ENCODE data around the gene KRT7.
"Not testable (repeated sequence)": the region's sequence is repeated elsewhere in the genome, so short reads cannot be mapped to it uniquely, and the experiment has no call there.

KRT7 gene

DNA sequence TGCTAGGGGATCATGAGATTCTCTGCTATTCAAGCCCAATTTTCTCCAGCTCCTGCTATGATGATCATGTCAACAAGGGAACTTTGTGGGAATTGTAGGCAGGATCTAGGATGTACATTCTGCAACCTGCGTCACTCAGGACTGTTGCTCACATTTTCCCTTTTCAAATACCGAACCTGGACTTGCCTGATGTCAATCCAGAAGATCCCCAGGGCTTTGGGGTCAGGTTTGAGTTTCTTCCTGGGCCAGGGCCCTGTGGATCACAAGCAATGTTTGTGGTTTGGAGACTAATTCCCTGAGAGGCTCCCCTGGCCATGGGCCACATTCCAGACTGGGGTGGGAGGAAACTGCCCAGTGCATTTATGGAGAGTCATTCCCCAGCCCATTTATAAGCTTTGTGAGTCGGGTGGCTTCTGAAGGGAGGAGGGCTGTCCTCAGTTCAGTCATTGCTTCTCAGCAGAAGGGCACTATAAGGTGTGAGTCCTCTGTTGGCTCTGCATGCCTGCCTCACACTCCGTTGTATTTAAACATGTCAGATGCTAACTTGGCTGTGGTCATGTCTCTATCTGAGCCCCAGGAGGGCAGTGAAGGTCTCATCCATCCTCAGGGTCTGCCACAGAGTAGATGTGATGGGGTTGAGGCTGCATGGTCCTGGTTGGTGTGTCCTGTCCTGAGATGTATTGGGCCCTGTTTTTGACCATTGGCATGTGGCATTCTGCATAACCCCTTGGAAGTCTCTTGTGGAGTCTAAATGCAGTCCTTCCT, 47.9 kb downstream of the KRT7 start:
- peak; percentile 65 for DNase-seq

DNA sequence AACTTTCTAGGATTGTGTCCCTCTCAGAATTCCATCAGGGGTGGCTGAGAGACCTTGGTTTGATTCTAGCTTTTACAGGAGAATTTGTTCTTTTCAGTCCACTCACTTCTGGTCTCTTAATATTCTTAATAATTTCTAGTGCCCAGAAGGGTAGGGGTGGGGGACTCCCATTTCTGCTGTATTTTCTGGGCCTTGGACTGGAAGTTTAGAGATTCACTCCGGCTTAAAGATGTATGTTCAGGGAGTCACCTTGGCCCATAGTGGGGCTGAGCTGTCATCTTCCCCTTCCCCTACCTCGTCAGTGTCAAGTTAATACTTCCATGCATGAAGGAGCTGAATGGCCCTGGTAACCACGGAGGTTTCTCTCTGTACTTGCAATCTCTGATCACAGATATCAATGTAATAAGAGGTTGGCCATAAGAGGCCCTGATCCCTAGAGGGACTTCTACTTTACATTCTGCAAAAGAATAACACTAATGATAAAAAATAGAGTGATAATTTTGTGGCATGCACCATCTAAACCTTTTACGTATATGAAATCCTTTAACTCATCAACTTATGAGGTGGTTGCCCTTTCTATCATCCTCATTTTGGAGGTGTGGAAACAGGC, 51.6 kb downstream of the KRT7 start:
- DNase-seq, result no peak

DNA sequence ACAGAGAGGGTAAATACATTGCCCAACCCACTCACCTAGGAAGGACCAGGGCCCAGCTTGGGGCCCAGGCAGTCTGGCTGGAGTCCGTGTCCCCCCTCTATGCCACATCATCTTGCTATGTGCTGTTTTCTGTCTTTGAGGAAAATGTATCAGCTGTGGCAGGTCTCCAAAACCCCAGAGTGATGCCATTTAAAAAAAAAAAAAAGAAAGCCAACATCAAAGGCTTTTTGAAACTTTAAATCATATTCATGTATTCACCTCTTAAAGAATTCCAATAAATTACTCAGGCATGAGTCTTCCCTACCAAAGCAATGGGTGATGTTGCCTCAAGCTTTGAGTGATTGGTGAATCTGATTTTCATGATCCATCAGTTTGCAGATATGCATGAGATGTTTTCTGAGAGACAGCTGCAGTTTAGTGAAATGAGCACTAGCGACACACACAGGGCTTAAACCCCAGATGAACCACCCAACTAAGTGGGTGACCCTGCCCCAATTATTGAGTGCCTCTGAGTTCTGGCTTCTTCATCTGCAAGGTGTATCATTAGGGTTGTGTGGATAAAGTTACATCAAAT, 52.2 kb downstream of the KRT7 start:
- DNase-seq, result peak; percentile 3

DNA sequence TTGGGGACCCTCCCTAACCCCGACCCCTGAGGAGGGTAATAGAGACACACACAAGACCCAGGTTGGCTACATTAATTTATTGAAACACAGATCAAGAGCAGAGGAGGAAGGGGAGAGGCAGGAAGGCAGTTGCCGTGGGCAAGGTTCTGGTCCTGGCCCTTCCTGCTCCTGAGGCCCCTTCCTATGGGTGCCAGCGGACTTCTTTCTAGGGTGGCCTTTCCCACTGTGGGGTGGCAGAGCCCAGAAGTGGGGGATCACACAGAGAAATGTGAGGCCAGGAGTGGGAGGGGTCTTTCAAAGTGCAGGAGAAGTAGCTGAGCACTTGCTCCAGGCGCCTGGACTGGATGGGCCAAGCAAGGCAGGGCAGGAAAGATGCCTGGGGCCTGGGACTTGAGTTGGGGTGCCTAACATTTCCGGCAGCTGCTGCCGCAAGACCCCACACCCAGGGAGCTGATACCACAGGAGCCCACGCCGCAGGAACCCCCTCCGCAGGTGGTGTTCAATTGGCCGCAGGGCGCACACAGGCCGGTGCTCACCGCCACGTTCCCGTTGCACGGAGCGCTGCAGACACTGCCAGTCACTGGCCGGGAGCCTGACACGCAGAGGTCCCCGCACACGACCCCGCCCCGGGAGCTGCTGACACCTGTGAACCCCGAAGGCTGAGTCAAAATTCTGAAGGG, 52.9 kb downstream of the KRT7 start:
- DNase-seq, result peak; percentile 7

DNA sequence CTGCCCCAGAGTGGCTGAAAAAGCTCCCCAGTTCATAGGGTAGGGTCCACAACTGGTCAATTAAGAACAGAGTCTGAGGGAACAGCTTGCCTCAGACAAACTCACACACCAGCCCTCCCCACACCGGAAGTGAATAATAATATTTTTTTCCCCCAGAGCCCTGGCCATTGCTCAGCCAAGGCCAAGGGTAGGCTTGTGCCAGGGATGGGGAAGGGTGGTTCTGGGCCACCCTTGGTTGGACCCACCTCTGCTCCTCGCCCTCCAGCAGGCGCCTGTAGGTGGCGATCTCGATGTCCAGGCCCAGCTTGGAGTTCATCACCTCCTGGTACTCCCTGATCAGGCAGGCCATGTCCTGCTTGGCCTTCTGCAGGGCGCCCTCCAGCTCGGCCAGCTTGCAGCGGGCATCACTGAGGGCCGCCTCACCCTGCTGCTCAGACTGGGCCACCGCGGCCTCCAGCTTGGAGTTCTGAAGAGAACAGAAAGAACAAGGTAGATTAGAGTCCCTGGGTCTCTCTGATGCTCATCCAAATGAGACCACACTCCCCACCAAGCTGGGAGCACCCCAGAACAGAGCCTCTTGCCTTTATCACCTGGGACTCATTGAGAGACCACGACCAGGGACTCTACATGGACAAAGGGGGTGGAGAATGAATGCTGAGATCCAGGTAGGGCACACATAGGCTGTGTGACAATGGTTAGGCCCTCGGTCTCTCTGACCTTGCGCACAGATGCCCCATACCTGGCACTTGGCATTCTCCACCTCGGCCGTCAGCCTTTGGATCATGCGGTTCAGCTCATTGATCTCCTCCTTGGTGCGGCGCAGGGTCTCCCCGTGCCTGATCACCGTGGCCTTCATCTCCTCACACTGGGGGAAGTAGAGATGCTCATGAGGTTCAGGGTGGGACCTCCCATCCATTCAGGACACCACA, 54.1 kb downstream of the KRT7 start:
- peak; percentile 1 for DNase-seq

DNA sequence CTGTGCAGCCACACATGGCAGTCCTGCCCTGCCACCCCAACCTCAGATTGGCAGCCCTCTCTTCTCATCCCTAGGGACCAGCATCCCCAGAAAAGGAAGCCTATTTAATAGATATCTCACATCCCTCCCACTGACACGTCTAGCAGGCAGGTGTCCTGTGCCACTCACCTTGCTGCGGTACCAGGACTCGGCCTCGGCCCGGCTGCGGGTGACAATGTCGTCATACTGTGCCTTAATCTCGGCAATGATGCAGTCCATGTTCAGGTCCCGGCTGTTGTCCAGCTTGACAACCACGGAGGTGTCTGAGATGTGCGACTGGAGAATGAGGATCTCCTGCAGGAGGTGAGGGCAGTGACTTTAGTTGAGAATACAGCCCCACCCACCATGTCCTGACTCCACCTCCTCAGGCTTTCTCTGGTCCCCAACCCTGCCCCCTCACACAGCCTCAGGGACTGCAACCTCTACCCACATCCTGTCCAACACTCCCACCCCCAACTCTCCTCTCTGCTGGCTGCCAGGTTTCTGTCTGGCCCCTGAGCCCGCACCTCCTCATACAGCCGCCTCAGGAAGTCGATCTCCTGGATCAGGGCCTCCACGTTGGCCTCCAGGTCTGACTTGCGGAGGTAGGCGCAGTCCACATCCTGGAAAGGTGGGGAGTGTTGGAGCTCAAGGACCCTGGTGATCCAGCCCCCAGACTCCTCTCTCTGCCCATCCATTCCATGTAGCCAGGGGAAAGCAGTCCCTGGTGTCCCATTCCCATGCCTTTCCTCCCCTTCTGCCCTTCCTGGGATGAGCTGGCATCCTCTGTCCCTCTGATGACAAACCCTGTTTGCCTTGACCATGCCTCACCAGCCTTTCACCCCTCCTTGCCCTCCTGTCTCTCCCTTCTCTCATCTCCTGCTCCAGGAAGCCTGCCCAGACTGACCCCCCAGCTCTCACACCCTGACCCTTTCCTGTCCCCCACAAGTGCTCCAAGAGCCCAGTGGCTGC, 55.1 kb downstream of the KRT7 start:
- peak; percentile 9 for DNase-seq

DNA sequence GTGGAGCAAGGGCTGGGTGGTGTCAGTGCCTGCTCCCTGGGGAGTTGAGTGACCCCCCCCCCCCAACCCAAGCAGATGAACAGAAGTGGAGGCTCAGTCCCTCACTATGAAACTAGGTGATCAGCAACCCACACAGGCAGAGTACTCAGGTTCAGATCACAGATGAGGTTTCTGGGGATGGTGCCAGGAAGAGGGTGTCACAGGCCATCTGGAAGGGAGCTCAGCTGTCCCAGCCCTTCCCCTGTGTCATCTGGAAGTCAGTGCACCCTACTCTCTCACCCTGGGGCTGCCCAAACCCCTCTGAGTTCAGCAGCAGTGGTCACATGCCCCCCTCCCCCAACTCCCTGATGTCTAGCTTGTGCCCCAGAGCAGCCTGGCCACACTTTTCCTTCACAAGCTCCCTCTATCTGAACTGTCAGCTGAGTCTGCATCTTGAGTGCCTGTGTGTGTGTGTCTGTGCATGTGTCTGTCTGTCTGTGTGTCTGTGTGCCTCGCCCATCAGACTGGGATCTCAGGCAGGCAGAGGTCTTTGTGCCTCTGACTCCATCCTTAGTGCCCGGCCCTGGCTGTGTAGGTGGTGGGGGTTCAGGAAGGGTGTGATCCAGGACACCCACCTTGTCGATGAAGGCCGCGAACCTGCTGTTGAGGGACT, 57.6 kb downstream of the KRT7 start:
- not testable (repeated sequence) for DNase-seq

DNA sequence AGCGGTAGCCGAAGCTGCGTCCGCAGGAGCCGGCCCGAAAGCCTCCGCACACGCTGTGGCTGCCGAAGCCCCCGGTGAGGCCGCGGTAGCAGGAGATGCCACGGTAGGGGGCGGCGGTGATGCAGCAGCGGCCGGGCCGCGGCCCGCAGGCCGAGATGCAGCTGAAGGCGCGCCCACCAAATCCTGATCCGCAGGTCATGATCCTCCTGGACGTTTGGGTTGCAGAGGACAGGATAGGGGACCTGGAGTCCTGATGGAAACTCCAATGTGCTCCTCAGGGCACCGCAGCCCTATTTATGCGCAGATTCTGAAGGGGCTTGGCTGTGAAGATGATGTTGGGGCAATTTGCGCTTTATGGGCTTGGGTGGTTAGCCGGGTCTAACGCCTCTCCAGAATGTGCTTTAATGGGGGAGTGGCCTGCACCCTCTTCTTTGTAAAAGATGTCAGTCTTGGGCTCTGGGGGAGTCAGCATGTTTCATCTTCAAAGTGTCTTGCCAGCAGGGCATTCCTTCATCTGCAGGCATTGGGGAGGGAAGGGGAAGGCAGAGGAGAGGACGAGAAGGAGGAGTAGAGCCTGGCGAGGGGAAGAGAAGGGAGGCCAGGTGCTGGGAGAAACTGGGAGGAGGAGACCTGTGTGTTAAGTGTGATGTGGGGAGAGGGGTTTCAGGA, 58.4 kb downstream of the KRT7 start, which contains the start of gene KRT81:
Gene KRT81 (minus strand): TSS at position 268 of the 669 bp plus-strand sequence. CDS start 69 bp downstream, at position 199.
- peak; percentile 4 for DNase-seq

DNA sequence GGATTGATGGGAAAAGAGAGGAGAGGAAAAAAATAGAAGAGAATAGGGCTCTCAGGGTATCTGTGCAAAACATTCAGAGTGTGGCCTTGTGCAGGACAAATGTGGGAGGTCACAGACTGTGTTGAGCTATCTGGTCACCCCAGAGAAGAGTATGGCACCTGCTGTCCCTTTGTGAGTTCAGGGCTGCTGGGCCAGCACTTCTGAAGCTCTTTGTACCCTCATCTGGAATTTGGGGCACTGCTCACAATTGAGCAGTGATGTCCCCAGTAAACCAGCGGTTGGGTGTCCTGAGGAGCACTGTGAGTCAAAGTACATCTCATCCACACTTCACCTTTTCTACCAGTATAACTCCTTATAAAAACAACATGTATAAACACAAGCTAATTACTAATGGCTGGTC, 60.9 kb downstream of the KRT7 start:
- no peak for DNase-seq

DNA sequence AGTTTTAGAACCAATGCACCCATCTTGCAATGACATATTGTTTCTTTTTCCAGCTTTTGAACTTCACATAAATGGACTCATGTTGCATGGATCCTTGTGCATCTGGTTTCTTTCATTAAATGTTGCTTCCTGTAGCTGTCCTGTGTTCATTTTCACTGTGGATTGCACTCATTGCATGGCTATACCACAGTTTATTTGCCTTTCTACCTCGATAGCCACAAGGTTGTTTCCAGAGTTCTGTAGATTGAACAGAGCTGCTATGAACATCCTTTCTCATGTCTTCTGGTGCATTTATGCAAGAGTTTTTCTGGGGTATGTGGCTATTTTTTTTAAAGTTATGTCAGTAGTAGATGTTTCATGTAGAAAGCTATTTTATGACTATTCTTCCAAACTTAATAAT, 61.8 kb downstream of the KRT7 start:
- no peak for DNase-seq

DNA sequence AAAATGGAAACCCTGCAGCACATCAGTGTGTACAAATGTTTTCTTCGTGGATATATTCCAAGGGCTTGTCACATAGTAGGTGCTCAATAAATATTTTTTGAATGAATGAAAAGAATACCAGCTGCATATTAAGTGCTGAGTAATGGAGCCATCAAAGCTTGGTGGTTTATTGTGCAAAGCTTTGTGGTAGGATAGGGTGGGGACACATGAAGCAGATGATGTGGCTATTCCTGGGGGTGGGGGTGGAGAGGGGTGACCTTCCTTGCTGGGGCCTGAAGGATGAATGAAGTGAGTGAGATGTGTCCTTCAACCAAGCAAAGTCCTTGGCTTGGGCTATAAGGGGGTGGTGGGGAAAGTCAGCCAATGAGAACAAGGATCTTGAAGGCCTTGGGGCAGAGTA, 62.6 kb downstream of the KRT7 start:
- no peak for DNase-seq

DNA sequence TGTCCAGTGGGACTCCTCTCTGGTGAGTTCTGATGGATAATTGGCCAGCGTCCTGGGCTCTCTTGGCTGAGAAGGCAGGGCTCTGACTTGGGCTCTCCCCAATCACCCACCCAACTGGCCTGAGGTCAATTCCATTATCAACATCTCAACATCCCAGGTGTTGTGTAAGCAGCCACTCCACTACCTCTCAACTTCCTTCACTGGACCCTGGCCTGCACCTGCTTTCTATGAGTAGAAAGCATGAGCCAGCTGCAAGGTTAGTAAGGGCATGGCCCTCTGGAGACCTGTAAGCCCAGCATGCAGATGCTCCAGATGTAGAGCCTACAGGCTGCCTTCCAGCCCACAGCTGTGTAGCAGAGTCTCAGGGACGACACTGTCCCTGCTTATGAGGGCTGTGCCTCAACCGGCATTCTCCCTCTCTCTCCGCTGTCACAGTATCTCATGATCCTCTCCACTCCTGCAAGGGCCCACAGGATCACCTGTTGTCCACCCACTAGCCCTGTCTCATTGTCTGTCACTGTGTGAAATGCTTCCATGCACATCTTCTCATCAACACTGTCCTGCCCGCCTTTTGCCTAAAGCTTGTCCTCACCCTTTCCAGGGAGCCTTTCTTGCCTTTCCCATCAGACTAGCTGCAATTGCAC, 63.7 kb downstream of the KRT7 start:
- DNase-seq, result peak; percentile 5
